Cardiac fibroblast (primary cell): ENCODE data around the gene TMSB15C.
"Not testable (repeated sequence)": the region's sequence is repeated elsewhere in the genome, so short reads cannot be mapped to it uniquely, and the experiment has no call there.

Experiments
- DNase-seq, 2 donors: peaks; one replicate each; pipeline versions ENCODE4 v3.0.0 to v3.0.0-alpha.2; 2010; ENCODE audit warnings: low read depth in 2 of 2
- H3K4me3 ChIP-seq, 2 donors: replicated peaks in 1 of 2; 1 replicate in 1 of 2; 2 replicates in 1 of 2; pipeline ENCODE4 v1.5.1; 2011; ENCODE audit warnings: low read depth in 2 of 2, low read length in 2 of 2, mild to moderate bottlenecking in 2 of 2, moderate library complexity in 1 of 2
- CTCF ChIP-seq: IDR thresholded peaks from one replicate; pipeline ENCODE4 v1.5.1; 2011; ENCODE audit warnings: low read depth, mild to moderate bottlenecking, low read length, inconsistent platforms

Gene TMSB15C

GRCh38 chrX:104075778-104076445, at the start of gene TMSB15C:
TSS of gene TMSB15C (minus strand) at chrX:104076236.
- not testable (repeated sequence) for H3K4me3 ChIP-seq, DNase-seq

- H3K4me3 ChIP-seq: no peak overlapping the region
- no peak for TF ChIP-seq CTCF
- no peak for DNase-seq
These were observed 46.8 kb upstream of the TMSB15C start for GRCh38 chrX:104122829-104123228.

- no peak for TF ChIP-seq CTCF
- DNase-seq: no peak
- H3K4me3 ChIP-seq: no peak overlapping the region
These were observed 42.7 kb upstream of the TMSB15C start for GRCh38 chrX:104118765-104119164.

GRCh38 chrX:104117759-104118158, 41.7 kb upstream of the TMSB15C start:
- no peak overlapping the region for H3K4me3 ChIP-seq
- no peak for TF ChIP-seq CTCF
- no peak for DNase-seq

GRCh38 chrX:104113222-104113965, 37.4 kb upstream of the TMSB15C start:
- peak overlapping the region; percentile 60 to 63 for H3K4me3 ChIP-seq
- peak; percentile 45 to 53 for DNase-seq
- TF ChIP-seq CTCF: peak; percentile 48

- TF ChIP-seq CTCF: no peak
- peak; percentile 38 to 64 for DNase-seq
- H3K4me3 ChIP-seq: peak within 1 kb of the TSS; percentile 60 to 63
These were observed 36.4 kb upstream of the TMSB15C start, which contains the start of gene ZCCHC18 for GRCh38 chrX:104112326-104112951. TSS of gene ZCCHC18 (plus strand) at chrX:104112523. CDS start at chrX:104114112, 1,589 bp downstream.

GRCh38 chrX:104110491-104111240, 34.6 kb upstream of the TMSB15C start:
- not testable (repeated sequence) for DNase-seq, H3K4me3 ChIP-seq
